Fibroblast of lung (primary cell): ENCODE data around the gene SEC16A. TPM values are rescaled to one million over a fixed set of nuclear protein-coding genes. Genes with fewer than 3 reads are reported as not detected.

Source experiments
- DNase-seq, 2 donors: peaks; one replicate each; pipeline versions ENCODE4 v3.0.0 to v3.0.0-alpha.2; 2010; ENCODE audit warnings: low read depth in 2 of 2
- H2AFZ ChIP-seq: 2 replicates; pipeline ENCODE4 v1.5.1; 2012; ENCODE audit warnings: low read length, control low read depth, inconsistent platforms
- H3K27ac ChIP-seq: 2 replicates; pipeline ENCODE4 v1.5.1; 2011; ENCODE audit warnings: low read length, control low read depth; ENCODE audit not compliant: insufficient read depth
- H3K27me3 ChIP-seq: 2 replicates; pipeline ENCODE4 v1.5.1; 2011; ENCODE audit warnings: mild to moderate bottlenecking, low read length; ENCODE audit not compliant: control insufficient read depth, insufficient read depth
- H3K36me3 ChIP-seq: 2 replicates; pipeline ENCODE4 v1.5.1; 2011; ENCODE audit warnings: low read length; ENCODE audit not compliant: control insufficient read depth, insufficient read depth
- H3K4me1 ChIP-seq: 2 replicates; pipeline ENCODE4 v1.5.1; 2011; ENCODE audit warnings: low read length; ENCODE audit not compliant: control insufficient read depth, insufficient read depth; ENCODE audit errors: extremely low read depth
- H3K4me2 ChIP-seq: 2 replicates; pipeline ENCODE4 v1.5.1; 2011; ENCODE audit warnings: low read length, control low read depth; ENCODE audit not compliant: insufficient read depth; ENCODE audit errors: extremely low read depth
- H3K4me3 ChIP-seq, 4 experiments: fragments of 200-600 bp in 1 of 4; sonication (generic) in 1 of 4; replicated peaks in 1 of 4; 2 replicates each; pipeline ENCODE4 v1.5.1; 2011 to 2016; ENCODE audit warnings: low read length in 4 of 4, low read depth in 3 of 4, mild to moderate bottlenecking in 3 of 4, control low read depth in 2 of 4, inconsistent platforms in 1 of 4, mixed read lengths in 1 of 4; ENCODE audit not compliant: insufficient read depth in 1 of 4; ENCODE audit errors: control extremely low read depth in 1 of 4
- H3K79me2 ChIP-seq: 2 replicates; pipeline ENCODE4 v1.5.1; 2012; ENCODE audit warnings: mild to moderate bottlenecking, low read length, inconsistent platforms; ENCODE audit not compliant: control insufficient read depth, insufficient read depth
- H3K9ac ChIP-seq: 2 replicates; pipeline ENCODE4 v1.5.1; 2011; ENCODE audit warnings: mild to moderate bottlenecking, low read length, control low read depth; ENCODE audit not compliant: insufficient read depth
- H3K9me3 ChIP-seq: 2 replicates; pipeline ENCODE4 v1.5.1; 2012; ENCODE audit warnings: low read depth, low read length; ENCODE audit not compliant: control insufficient read depth, insufficient read depth
- H4K20me1 ChIP-seq: 2 replicates; pipeline ENCODE4 v1.5.1; 2011; ENCODE audit warnings: low read length; ENCODE audit not compliant: control insufficient read depth, insufficient read depth; ENCODE audit errors: extremely low read depth
- EZH2 ChIP-seq: IDR thresholded peaks from 2 replicates; pipeline ENCODE4 v1.5.1; 2012; ENCODE audit warnings: low read length, control low read depth, mild to moderate bottlenecking; ENCODE audit errors: missing control alignments
- polyA plus RNA-seq, 2 donors: library from polyadenylated mRNA; depleted of rRNA in 1 of 2; stranded (reverse) in 1 of 2; unstranded in 1 of 2; fragments of >200 nt; gene quantifications; 2 replicates each; pipeline ENCODE4 v1.2.1, GENCODE V29; 2011 to 2012; ENCODE audit warnings: missing spikeins in 1 of 2
- total RNA-seq: library from RNA; depleted of rRNA; stranded (reverse); fragments of >200 nt; gene quantifications from 2 replicates; pipeline ENCODE4 v1.2.1, GENCODE V29; 2014
- TF ChIP-seq, protein P1 (sequence below), 2 donors: IDR thresholded peaks in 1 of 2; conservative IDR thresholded peaks in 1 of 2; 1 replicate in 1 of 2; 2 replicates in 1 of 2; pipeline ENCODE4 v1.5.1; 2011 to 2012; ENCODE audit warnings: low read length in 2 of 2, control low read depth in 1 of 2, inconsistent platforms in 1 of 2, low read depth in 1 of 2, mild to moderate bottlenecking in 1 of 2

The SEC16A gene
- total and polyA plus RNA-seq, 2 donors (not counting 1 experiment from before 2014, with no cell fraction given), result 17.8 to 23.9 TPM

DNA sequence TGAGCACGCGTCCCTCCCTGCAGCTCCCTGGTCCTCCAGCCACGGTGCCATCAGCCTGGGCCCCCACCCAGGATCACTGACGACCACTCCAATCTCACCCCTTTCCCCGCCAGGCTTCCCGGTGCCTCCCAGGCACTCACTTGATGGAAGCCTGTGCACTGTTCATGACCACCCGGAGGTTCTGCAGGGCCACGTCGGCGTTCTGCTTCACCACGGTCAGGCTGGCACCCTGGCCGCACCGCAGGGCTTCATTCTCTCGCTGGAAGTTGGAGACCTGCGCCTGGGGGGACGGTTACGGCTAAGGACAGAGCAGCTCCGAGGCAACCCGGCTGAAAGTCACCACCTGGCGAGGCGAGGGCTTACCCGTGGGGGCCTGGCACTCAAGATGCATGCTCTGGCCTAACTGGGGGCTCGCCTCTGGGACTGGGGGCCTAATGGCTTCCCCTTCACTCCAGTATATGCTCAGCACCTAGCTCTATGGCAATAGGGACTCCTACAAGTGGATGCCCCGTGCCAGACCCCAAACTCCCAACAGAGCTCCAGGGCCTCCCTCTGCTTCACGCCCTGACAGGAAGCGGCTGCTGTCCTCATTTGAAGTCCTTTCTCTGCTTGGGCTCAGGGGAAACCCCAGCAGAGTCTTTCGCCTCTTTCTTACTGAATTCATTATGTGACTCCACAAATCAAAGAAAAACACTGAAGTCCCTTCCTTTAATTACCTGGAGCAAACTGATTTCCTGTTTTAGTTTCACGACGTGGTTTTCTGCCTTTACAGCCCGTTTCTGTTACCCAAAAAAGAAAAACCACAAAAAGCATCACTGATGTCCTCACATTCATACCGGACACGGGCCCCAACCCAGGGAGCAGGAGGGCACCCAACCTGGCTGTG, 78.7 kb downstream of the SEC16A start:
- no peak overlapping the region for H3K4me3 ChIP-seq
- H3K27me3 ChIP-seq, result no peaks in the 10 kb centered on the region
- no peak for DNase-seq
- H3K27ac ChIP-seq, result no peak overlapping the region
- peaks cover 3% of the 10 kb centered on the region for H3K4me1 ChIP-seq
- H3K79me2 ChIP-seq, result peaks cover 12% of the 10 kb centered on the region
- H3K9ac ChIP-seq, result no peak overlapping the region
- H4K20me1 ChIP-seq, result no peaks in the 10 kb centered on the region
- no peak overlapping the region for H3K4me2 ChIP-seq
- H3K9me3 ChIP-seq, result no peaks in the 10 kb centered on the region
- peaks cover 24% of the 10 kb centered on the region for H3K36me3 ChIP-seq
- TF ChIP-seq EZH2, result no peak
- TF ChIP-seq, protein P1, sequence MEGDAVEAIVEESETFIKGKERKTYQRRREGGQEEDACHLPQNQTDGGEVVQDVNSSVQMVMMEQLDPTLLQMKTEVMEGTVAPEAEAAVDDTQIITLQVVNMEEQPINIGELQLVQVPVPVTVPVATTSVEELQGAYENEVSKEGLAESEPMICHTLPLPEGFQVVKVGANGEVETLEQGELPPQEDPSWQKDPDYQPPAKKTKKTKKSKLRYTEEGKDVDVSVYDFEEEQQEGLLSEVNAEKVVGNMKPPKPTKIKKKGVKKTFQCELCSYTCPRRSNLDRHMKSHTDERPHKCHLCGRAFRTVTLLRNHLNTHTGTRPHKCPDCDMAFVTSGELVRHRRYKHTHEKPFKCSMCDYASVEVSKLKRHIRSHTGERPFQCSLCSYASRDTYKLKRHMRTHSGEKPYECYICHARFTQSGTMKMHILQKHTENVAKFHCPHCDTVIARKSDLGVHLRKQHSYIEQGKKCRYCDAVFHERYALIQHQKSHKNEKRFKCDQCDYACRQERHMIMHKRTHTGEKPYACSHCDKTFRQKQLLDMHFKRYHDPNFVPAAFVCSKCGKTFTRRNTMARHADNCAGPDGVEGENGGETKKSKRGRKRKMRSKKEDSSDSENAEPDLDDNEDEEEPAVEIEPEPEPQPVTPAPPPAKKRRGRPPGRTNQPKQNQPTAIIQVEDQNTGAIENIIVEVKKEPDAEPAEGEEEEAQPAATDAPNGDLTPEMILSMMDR (conservative IDR thresholded peaks at IDR 0.05 in 1 of 2, IDR thresholded peaks at IDR 0.05 in 1 of 2; ENCODE audit: low read depth in 1 of 2, low read length in 2 of 2), result no peak
- H2AFZ ChIP-seq, result no peak overlapping the region

DNA sequence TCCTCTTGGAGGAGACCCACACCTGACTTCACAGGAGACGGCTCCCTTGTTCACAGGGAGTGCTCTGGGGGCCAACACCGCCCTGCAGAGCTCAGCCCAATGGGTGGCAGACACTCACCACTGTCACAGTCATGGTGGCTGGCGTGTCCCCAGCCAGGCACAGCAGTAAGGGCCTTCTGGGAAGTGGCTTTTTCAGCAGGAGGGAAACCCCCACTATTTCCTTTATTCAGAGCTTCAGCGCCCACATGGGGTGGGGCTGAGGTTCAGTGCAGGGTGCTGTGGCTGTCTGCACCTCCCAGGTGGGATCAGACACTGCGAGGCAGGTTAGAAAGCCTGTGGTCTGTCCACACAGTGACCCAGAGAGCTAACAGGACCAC, 79.3 kb downstream of the SEC16A start:
- peaks cover 24% of the 10 kb centered on the region for H3K36me3 ChIP-seq
- no peak overlapping the region for H3K9ac ChIP-seq
- TF ChIP-seq, protein P1 (conservative IDR thresholded peaks at IDR 0.05 in 1 of 2, IDR thresholded peaks at IDR 0.05 in 1 of 2; ENCODE audit: low read depth in 1 of 2, low read length in 2 of 2), result no peak
- TF ChIP-seq EZH2, result no peak
- H3K4me3 ChIP-seq, result no peak overlapping the region
- no peaks in the 10 kb centered on the region for H3K27me3 ChIP-seq
- no peaks in the 10 kb centered on the region for H3K9me3 ChIP-seq
- no peak for DNase-seq
- H3K4me1 ChIP-seq, result peaks cover 9% of the 10 kb centered on the region
- no peak overlapping the region for H3K27ac ChIP-seq
- no peak overlapping the region for H3K4me2 ChIP-seq
- H2AFZ ChIP-seq, result no peak overlapping the region
- no peaks in the 10 kb centered on the region for H4K20me1 ChIP-seq
- peaks cover 16% of the 10 kb centered on the region for H3K79me2 ChIP-seq

DNA sequence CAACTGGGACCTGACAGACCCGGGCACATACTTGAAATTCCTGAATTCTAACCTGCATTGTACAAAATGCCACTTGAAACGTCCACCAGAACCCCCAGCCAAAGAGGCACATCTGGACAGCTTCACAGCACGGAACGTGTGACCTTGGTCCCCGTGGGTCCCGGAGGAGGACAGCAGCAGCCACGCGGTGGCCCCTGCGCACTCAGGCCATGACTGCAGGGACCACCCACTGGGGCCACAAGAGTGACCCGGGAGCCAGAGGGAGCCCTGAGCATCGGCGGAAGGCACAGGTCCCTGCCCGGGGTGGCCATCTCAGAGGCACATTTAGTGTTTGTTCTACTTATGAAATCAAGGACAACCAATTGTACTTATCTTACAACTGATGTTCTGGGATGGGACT, 80.8 kb downstream of the SEC16A start:
- Histone ChIP-seq H3K9ac (no peak overlapping the region), H3K4me3 (no peak overlapping the region), H3K9me3 (no peaks in the 10 kb centered on the region), H2AFZ (no peak overlapping the region), H3K79me2 (peaks cover 20% of the 10 kb centered on the region), H4K20me1 (no peaks in the 10 kb centered on the region), H3K27ac (no peak overlapping the region), H3K27me3 (no peaks in the 10 kb centered on the region), H3K4me2 (no peak overlapping the region), H3K4me1 (peaks cover 10% of the 10 kb centered on the region), H3K36me3 (peaks cover 22% of the 10 kb centered on the region)
- no peak for TF ChIP-seq EZH2
- TF ChIP-seq, protein P1 (conservative IDR thresholded peaks at IDR 0.05 in 1 of 2, IDR thresholded peaks at IDR 0.05 in 1 of 2; ENCODE audit: low read depth in 1 of 2, low read length in 2 of 2), result no peak
- no peak for DNase-seq
